ENCODE results near the gene HPN.
"Not testable (repeated sequence)": the region's sequence is repeated elsewhere in the genome, so short reads cannot be mapped to it uniquely, and the experiment has no call there.

Gene HPN

GRCh38 chr19:35028600-35028885 is 13.0 kb upstream of the HPN start:
- DNase-seq: not testable (repeated sequence)

- DNase-seq: not testable (repeated sequence)
Measured at GRCh38 chr19:35029275-35029736, 12.2 kb upstream of the HPN start.

GRCh38 chr19:35029737-35030256 is 11.7 kb upstream of the HPN start:
- no peak for DNase-seq

- peak; percentile 57 for DNase-seq
Measured at GRCh38 chr19:35030257-35031071, 11.1 kb upstream of the HPN start, which contains the start of gene SCN1B. Gene SCN1B, plus strand, starts transcription at chr19:35030470. Its CDS starts 351 bp downstream, at chr19:35030821.

- DNase-seq: no peak
Measured at GRCh38 chr19:35031072-35031881, 10.2 kb upstream of the HPN start.

GRCh38 chr19:35032356-35032865 is 9.1 kb upstream of the HPN start:
- no peak for DNase-seq

GRCh38 chr19:35033067-35034004 is 8.2 kb upstream of the HPN start:
- no peak for DNase-seq

GRCh38 chr19:35034005-35034502 is 7.5 kb upstream of the HPN start:
- DNase-seq: no peak

- DNase-seq: no peak
Measured at GRCh38 chr19:35034588-35035382, 6.7 kb upstream of the HPN start.

- no peak for DNase-seq
Measured at GRCh38 chr19:35037716-35038622, 3.6 kb upstream of the HPN start.

GRCh38 chr19:35038623-35039512 is 2.7 kb upstream of the HPN start:
- DNase-seq: no peak

- no peak for DNase-seq
Measured at GRCh38 chr19:35039881-35040825, 1.4 kb upstream of the HPN start.

- DNase-seq: peak; percentile 28
Measured at GRCh38 chr19:35040826-35041547, 534 bp upstream of the HPN start.

GRCh38 chr19:35042056-35042730 is 672 bp downstream of the HPN start:
- DNase-seq: no peak

GRCh38 chr19:35042954-35043604 is 1.6 kb downstream of the HPN start:
- no peak for DNase-seq

- DNase-seq: no peak
Measured at GRCh38 chr19:35043906-35044305, 2.4 kb downstream of the HPN start.

Data from CD4-positive, alpha-beta T cell treated with Interleukin-10 for 1 hour (primary cell).